ENCODE measurements around the gene PLPPR1. TPM values are rescaled to one million over a fixed set of nuclear protein-coding genes. Genes with fewer than 3 reads are reported as not detected.

PLPPR1 gene
- total and polyA plus RNA-seq, 2 donors (not counting 3 experiments of a cell fraction or from before 2014, with no cell fraction given) = 0.18 to 0.50 TPM

DNA sequence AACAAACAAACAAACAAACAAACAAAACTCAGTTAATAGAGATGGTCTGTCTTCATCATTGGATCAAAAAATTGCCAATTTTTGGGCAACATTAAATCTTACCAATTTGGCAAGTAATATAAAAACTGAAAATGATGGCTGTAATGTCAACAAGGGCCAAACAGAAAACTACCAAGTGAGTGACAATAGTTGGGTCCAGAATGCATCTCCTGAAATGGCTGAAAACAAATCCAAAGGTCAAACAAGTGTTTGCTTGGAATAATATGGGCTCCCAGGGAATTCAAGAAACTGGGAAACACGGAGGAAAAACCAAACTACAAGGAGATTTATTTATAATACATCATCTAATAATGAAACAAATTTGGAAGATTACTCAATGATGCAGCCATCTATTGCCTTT lies 331.2 kb downstream of the PLPPR1 start:
- H2AFZ ChIP-seq (ENCODE audit: low read depth, low read length) = no peak overlapping the region
- no TSS peak for BruUV-seq (replicated peaks)
- FAIRE-seq (no peak), DNase-seq (ENCODE audit: low read depth, low spot score) (no peak)
- H3K9me1 ChIP-seq (replicated peaks; ENCODE audit: control insufficient read depth, extremely low read depth, insufficient read depth, low read length) = no peaks in the 10 kb centered on the region
- no peaks in the 10 kb centered on the region for H3K4me1 ChIP-seq (ENCODE audit: control insufficient read depth, extremely low read depth, insufficient read depth, low read length)
- ChIA-PET CTCF (no interaction called here), POLR2A (no interaction called here)
- dilution Hi-C loops (cut with MboI; ENCODE audit: extremely low pct_ligation_motif_present, low sequenced_read_pairs) = no loop called here
- H3K79me2 ChIP-seq (ENCODE audit: control insufficient read depth, insufficient read depth, low read length) = no peaks in the 10 kb centered on the region
- H3K9ac ChIP-seq (replicated peaks; ENCODE audit: extremely low read depth, insufficient read depth, low read length) = no peak overlapping the region
- H3K27me3 ChIP-seq (ENCODE audit: control insufficient read depth in 2 of 2, insufficient read depth in 2 of 2, low read length in 2 of 2) = no peaks in the 10 kb centered on the region
- H4K20me1 ChIP-seq (replicated peaks; ENCODE audit: control insufficient read depth, extremely low read depth, insufficient read depth, low read length) = no peaks in the 10 kb centered on the region
- no peak overlapping the region for H3K4me3 ChIP-seq (replicated peaks in 1 of 3; ENCODE audit: insufficient read depth in 1 of 3, low read depth in 1 of 3, low read length in 3 of 3)
- H3K27ac ChIP-seq (ENCODE audit: insufficient read depth, low read depth, low read length) = no peak overlapping the region
- intact Hi-C loops (cut with micrococcal nuclease) = no loop called here
- H3K36me3 ChIP-seq (ENCODE audit: control insufficient read depth in 2 of 2, extremely low read depth in 1 of 2, insufficient read depth in 2 of 2, low read length in 2 of 2) = no peaks in the 10 kb centered on the region
- TF ChIP-seq JUN (IDR thresholded peaks at IDR 0.05; ENCODE audit: borderline replicate concordance, insufficient read depth, insufficient read length, low read depth) (no peak), MYC (IDR thresholded peaks at IDR 0.05; ENCODE audit: low read depth, low read length) (no peak), GATA2 (IDR thresholded peaks at IDR 0.05; ENCODE audit: insufficient read depth, insufficient read length, low read depth, low read length) (no peak), FOS (IDR thresholded peaks at IDR 0.05; ENCODE audit: borderline replicate concordance, insufficient read depth, low read length) (no peak), POLR2A (IDR thresholded peaks at IDR 0.05; ENCODE audit: low read depth, low read length) (no peak), POLR2AphosphoS5 (IDR thresholded peaks at IDR 0.05; ENCODE audit: insufficient read depth, low read depth, low read length) (no peak), EZH2 (IDR thresholded peaks at IDR 0.05; ENCODE audit: borderline replicate concordance, low read depth, low read length, severe bottlenecking) (no peak)
- TF ChIP-seq, protein P1, sequence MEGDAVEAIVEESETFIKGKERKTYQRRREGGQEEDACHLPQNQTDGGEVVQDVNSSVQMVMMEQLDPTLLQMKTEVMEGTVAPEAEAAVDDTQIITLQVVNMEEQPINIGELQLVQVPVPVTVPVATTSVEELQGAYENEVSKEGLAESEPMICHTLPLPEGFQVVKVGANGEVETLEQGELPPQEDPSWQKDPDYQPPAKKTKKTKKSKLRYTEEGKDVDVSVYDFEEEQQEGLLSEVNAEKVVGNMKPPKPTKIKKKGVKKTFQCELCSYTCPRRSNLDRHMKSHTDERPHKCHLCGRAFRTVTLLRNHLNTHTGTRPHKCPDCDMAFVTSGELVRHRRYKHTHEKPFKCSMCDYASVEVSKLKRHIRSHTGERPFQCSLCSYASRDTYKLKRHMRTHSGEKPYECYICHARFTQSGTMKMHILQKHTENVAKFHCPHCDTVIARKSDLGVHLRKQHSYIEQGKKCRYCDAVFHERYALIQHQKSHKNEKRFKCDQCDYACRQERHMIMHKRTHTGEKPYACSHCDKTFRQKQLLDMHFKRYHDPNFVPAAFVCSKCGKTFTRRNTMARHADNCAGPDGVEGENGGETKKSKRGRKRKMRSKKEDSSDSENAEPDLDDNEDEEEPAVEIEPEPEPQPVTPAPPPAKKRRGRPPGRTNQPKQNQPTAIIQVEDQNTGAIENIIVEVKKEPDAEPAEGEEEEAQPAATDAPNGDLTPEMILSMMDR (IDR thresholded peaks at IDR 0.05; ENCODE audit: extremely low read depth in 1 of 2, insufficient read depth in 1 of 2, low read depth in 1 of 2, low read length in 2 of 2) = no peak
- TF ChIP-seq, protein P2, sequence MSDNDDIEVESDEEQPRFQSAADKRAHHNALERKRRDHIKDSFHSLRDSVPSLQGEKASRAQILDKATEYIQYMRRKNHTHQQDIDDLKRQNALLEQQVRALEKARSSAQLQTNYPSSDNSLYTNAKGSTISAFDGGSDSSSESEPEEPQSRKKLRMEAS (IDR thresholded peaks at IDR 0.05; ENCODE audit: insufficient read depth, insufficient read length) = no peak
- no peak overlapping the region for H3K4me2 ChIP-seq (ENCODE audit: insufficient read depth, low read length)
- H3K9me3 ChIP-seq (replicated peaks; ENCODE audit: control insufficient read depth, insufficient read depth, low read length) = no peaks in the 10 kb centered on the region
